Transverse colon (tissue), 3 donors: ENCODE data around the gene OLIG2.

ENCODE experiments used
- EP300 ChIP-seq: sonication (generic); formaldehyde crosslinking; IDR thresholded peaks from one replicate; pipeline ENCODE4 v1.6.1; 2017; ENCODE audit warnings: antibody characterized with exemption, low read depth
- POLR2AphosphoS5 ChIP-seq, 3 donors: sonication (generic); formaldehyde crosslinking; IDR thresholded peaks; one replicate each; pipeline ENCODE4 v1.6.1; 2016; ENCODE audit warnings: antibody characterized with exemption in 3 of 3

- no peak for TF ChIP-seq POLR2AphosphoS5 (IDR thresholded peaks at IDR 0.05)
- no peak for TF ChIP-seq EP300
Measured at GRCh38 chr21:33033094-33033951, 7.6 kb downstream of the OLIG2 start.
